Activated naive CD4-positive, alpha-beta T cell (primary cell): ENCODE data around the gene DCST2.
"Not testable (repeated sequence)": the region's sequence is repeated elsewhere in the genome, so short reads cannot be mapped to it uniquely, and the experiment has no call there.

ENCODE experiments used
- DNase-seq, 4 experiments: peaks; one replicate each; lab custom pipeline; 2025; lab: John Stamatoyannopoulos, UW

The DCST2 gene

GRCh38 chr1:154998201-154998780, 35.3 kb downstream of the DCST2 start:
- no peak for DNase-seq

DNA sequence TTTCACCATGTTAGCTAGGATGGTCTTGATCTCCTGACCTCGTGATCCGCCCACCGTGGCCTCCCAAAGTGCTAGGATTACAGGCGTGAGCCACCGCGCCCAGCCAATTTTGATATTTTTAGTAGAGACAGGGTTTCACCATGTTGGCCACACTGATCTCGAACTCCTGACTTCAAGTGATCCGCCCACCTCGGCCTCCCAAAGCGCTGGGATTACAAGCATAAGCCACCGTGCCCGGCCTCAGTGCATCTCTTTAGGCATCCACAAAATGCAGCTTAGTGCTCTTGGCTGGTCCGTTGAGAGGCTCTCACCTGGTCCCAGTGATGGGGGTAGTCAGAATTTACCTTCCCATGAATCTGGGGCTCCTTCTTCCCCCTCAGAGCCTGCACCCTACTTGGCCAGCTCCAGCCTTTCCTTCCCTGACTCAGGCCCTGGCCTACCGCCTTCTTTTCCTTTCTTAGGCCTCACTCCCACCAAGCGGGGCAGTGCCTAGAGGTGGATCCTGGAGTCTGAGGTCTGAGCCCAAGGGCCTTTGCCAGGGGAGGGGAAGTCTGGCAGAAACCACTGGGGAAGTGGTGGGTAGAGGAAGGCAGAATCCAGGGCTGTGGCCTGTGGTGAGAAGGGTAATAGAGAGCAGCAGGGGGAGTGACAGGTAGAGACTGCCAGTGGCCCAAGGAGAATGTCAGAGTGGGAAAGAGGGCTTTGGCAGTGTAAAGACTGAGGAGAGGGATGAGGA, 36.4 kb downstream of the DCST2 start:
- DNase-seq = no peak

DNA sequence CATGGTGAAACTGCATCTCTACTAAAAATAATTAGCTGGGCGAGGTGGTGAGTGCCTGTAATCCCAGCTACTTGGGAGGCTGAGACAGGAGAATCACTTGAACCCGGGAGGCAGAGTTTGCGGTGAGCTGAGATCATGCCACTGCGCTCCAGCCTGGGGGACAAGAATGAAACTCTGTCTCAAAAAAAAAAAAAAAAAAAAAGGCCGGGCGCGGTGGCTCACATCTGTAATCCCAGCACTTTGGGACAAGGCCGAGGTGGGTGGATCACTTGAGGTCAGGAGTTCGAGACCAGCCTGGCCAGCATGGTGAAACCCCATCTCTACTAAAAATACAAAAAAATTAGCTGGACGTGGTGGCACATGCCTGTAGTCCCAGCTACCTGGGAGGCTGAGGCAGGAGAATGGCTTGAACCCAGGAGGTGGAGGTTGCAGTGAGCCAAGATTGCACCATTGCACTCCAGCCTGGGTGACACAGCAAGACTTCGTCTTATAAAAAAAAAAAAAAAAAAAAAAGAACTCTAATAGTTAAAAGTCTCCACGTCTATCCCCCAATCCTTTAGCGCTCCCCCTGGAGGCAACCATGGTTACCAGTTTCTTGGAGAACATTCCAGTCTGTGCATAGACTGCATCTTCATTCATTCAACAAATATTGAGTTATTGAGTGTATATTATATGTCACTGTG, 38.1 kb downstream of the DCST2 start:
- DNase-seq = not testable (repeated sequence)

GRCh38 chr1:154994591-154994990, 39.0 kb downstream of the DCST2 start:
- no peak for DNase-seq

- DNase-seq = no peak
Observed at GRCh38 chr1:154994269-154994587, 39.4 kb downstream of the DCST2 start.

- DNase-seq = no peak
Observed at GRCh38 chr1:154993572-154994268, 39.9 kb downstream of the DCST2 start, which contains the start of gene LENEP. Gene LENEP (plus strand): TSS chr1:154993586. CDS start chr1:154993608, 22 bp downstream.

- DNase-seq = no peak
Observed at GRCh38 chr1:154992721-154993571, 40.6 kb downstream of the DCST2 start.

DNA sequence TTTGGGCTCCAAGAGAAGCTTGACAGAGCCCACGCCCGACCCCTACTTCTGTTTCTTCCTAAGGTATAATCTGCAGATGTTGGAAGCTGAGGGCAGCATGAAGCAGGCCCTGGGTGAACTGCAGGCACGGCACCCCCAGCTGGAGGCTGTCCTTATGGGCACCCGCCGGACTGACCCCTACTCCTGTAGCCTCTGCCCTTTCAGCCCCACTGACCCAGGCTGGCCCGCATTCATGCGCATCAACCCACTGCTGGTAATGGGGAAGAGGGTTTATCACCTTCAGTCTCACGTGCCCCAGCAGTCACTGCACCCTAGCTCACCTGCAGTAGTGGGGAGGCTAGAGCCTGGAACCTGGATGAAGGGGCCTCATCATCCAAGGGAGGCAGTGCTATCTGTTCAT, 43.3 kb downstream of the DCST2 start:
- no peak for DNase-seq

- DNase-seq = no peak
Observed at GRCh38 chr1:154989195-154989860, 44.3 kb downstream of the DCST2 start.

DNA sequence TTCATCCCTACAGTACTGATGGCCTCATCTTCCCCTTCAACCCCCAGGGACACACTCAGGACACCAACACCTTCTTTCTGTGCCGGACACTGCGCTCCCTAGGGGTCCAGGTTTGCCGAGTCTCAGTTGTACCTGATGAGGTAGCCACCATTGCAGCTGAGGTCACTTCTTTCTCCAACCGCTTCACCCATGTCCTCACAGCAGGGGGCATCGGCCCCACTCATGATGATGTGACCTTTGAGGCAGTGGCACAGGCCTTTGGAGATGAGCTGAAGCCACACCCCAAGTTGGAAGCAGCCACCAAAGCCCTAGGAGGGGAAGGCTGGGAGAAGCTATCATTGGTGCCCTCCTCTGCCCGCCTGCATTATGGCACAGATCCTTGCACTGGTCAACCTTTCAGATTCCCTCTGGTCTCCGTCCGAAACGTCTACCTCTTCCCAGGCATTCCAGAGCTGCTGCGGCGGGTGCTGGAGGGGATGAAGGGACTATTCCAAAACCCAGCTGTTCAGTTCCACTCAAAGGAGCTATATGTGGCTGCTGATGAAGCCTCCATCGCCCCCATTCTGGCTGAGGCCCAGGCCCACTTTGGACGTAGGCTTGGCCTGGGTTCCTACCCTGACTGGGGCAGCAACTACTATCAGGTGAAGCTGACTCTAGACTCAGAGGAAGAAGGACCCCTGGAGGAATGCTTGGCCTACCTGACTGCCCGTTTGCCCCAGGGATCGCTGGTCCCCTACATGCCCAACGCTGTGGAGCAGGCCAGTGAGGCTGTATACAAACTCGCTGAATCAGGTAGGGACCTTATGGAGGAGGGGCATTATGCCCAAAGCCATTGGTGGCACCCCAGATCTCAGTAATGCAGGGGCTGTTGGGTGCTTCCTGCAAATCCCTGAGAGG, 45.3 kb downstream of the DCST2 start:
- no peak for DNase-seq

- no peak for DNase-seq
Observed at GRCh38 chr1:154987326-154987725, 46.3 kb downstream of the DCST2 start.

DNA sequence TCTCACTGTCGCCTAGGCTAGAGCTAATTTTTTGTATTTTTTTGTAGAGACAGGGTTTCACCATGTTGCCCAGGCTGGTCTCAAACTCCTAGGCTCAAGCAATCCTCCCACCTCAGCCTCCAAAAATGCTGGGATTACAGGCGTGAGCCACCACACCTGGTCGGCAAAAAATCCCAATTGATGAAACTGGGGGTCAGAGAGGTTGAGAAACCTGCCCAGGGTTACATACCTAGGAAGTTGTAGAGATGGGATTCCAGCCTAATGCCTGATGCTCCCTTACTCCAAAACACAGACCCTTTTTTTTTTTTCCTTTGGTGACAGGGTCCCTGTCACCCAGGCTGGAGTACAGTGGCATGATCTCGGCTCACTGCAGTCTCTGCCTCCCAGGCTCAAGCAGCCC, 46.8 kb downstream of the DCST2 start:
- DNase-seq = not testable (repeated sequence)

DNA sequence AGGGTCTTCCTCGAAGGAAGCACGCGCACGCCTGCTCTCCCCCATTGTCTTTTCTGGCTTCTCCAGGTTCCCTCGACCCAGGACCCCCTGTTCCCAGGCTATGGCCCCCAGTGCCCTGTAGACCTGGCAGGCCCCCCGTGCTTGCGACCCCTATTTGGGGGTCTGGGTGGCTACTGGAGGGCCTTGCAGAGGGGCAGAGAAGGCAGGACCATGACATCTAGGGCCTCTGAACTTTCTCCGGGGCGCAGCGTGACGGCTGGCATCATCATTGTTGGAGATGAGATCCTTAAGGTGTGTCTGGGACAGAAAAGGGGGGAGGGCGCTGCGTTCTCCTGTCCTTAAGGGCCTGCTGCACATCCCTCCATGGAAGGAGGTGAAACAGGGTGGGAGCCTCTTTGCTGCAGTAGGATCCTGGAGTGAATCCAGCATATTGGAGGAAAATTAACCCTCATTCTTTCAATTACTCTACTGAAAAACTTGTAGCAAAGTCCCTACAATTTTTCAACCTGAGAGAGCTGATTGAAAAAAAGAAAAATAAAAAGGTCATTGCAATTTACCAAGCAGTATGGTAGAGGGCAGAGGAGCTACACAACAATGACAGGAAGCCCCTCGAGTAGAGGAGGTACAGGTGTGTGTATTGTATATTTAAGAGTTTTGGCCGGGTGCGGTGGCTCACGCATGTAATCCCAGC, 49.7 kb downstream of the DCST2 start:
- DNase-seq = no peak

DNA sequence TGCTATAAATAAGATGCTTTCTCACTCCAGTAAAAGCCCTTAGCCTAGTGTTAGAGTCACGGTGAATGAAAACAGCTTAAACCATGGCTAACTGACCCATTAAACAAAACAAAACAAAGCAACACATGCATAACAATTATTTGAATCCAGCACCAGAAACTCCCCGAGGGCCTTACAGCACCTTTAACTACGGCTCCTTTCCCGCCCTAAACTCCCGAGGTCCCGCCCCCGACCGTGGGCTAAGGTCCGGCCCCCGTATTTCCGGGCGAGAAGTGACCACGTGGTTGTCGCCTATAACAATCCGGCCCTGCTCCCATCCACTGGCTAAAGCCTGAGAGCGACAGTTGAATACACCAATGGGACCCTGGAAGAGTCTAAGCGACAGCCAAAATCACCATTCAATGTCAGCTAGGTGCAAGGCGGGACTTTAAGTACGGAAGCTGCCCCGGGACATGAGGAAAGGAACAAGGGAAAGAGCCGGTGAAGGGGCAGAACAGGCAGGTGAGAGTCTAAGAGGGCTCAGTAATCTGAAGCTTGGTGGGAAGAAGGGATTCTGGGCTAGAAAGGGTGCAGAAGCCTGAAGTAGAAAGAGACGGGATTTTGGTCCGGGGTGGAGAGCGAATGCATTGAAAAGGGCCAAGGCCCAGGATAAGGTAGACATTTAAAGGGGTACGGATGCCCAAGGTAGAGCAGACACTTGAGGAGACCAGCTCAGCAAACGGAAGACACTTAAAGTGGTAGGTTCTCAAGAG, 50.5 kb downstream of the DCST2 start, which contains the start of gene FLAD1:
Gene FLAD1 (plus strand): TSS at position 448 of the 752 bp plus-strand sequence. CDS start 351 bp downstream, outside the sequence.
- peak; percentile 86 to 88 (median 86) for DNase-seq

GRCh38 chr1:154982341-154982740, 51.2 kb downstream of the DCST2 start:
- DNase-seq = no peak

- no peak for DNase-seq
Observed at GRCh38 chr1:154978360-154978759, 55.2 kb downstream of the DCST2 start.

DNA sequence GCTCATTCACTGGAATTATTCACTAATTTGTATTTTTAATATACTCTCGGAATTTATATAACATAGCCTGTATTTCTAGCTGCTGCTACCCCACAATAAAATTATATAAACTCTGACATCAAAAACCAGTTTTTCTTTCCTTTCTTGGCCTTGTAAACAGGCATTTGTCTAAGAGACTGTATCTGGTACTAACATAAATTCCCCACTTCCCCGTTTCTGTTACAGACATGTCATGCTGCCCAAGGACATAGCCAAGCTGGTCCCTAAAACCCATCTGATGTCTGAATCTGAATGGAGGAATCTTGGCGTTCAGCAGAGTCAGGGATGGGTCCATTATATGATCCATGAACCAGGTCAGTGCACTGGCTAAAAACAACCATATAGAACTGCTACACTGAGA, 55.8 kb downstream of the DCST2 start:
- DNase-seq = not testable (repeated sequence)

GRCh38 chr1:154975409-154976059, 58.0 kb downstream of the DCST2 start:
- peak in 3 of 4 experiments; percentile 24 to 27 (median 27) for DNase-seq
